Stimulated activated CD4-positive, alpha-beta T cell treated with anti-CD3 and anti-CD28 coated beads, Interleukin-12 subunit alpha, Interleukin-12 subunit beta, amount 100 ng/mL, for 24 hours (primary cell): ENCODE data around the gene DOCK10.

ENCODE experiments used
- DNase-seq, 2 experiments: peaks; one replicate each; pipeline ENCODE4 v3.0.0-alpha.2; 2020; ENCODE audit warnings: low read depth in 2 of 2

The DOCK10 gene

GRCh38 chr2:224837066-224837465 is 205.2 kb downstream of the DOCK10 start:
- no peak for DNase-seq

DNA sequence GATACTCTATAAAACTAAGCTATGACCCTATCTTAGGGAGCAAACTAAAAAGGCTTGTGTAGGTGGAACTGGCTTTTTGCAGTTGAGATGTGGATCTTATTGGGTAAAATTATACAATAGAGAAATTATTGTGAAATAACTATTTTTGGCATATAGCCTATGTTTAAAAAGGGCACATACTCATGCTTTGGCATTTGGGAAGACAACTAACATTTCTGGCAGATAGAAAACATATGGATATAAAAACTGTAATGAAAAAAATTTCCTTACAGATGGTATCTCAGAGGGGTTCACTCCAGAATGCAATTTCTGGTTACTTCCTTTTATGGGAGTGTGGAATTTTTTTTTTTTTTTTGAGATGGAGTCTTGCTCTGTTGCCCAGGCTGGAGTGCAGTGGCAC is 206.0 kb downstream of the DOCK10 start:
- DNase-seq = no peak

- DNase-seq = no peak
Measured at GRCh38 chr2:224835405-224835804, 206.9 kb downstream of the DOCK10 start.

DNA sequence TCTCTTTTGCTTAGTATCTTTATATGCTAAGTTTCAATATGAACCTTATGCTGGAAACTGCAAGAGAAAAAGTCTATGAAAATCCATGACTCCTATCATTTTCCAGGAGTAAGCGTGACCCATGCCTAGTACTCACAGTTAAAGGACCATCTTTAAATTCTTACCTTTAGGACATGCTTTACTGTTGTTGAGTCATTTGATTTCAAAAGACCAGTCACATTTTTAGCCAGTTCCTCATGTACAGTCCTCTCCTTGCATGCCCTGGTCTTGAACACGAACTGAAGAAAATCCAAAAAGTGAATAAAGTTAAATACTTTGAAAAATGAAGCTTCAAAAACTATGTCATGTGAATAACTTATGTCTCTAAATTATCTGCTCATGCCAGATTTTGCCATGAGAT is 208.3 kb downstream of the DOCK10 start:
- DNase-seq = no peak

GRCh38 chr2:224832207-224832606 is 210.1 kb downstream of the DOCK10 start:
- no peak for DNase-seq

DNA sequence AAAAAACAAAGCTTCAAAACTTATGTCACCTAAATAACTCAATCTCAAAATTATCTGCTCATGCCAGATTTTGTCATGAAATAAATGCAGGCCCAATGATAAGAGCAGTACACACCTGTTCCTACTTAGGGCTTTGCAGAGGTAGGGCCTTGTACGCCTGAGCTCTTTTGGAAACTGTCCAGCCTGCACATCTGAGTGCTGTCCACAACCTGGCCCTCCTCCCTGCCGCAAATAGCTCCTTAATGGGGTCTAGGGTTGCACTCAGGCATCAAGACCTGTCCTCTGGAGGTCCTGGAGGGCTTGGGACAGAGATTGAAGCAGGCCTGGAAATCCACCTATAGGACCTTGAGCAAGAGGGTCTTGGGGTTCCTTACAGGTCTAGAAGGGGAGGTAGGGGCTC is 210.7 kb downstream of the DOCK10 start:
- DNase-seq = no peak

GRCh38 chr2:224820283-224820991 is 221.8 kb downstream of the DOCK10 start:
- no peak for DNase-seq

DNA sequence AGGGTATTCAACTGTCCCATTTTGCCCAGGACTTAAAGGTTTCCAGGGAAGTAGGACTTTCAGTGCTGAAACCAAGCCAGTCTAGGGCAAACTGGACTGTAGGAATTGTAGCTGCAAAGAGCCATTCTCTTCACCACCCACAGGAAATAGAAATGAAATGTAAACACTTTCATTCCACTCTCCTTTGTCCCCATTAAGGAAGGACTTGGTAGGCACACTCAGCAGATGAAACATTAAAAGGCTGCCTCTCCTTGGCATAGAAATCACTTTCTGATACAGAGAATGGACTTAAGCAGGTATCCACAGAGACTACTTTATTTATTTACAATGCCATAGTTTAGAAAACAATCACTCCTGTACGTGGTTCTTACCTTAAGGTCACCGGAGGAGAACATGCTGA is 223.2 kb downstream of the DOCK10 start:
- DNase-seq = no peak

DNA sequence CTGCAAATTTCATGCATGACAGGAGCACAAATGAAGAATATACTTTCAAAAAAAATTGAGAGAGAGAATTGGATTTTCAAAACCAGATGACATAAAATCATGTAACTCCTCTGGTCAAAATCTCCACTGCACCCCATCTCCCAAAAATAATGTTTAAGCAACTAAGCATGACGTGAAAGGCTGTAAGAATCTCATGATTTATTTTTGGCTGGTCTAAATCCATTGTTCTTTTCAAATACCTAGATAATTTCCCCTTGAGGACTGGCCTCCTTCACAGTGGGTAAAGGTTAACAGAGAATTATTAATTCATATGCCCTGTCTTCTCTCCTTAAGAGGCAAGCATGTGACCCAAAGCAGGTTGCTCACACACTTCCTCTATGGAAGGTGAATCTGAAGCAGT is 224.6 kb downstream of the DOCK10 start:
- DNase-seq = no peak

DNA sequence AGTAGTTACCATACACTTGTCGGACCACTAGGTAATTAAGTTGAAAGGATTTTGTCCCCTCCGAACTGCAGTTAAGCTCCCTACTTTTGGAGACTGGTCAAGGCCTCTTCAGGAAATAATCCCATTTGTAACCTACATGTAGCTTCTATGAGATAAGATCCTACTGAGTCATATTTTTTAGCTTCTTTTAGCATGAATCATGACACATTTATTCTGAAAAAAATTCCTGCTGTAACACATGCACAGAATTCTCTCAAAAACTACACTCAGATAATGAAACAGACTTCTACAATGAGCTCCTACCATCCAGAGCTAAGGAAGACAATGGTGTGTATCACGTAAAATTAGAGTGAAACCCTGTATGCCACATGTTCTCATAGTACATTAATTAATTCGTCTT is 225.5 kb downstream of the DOCK10 start:
- no peak for DNase-seq

DNA sequence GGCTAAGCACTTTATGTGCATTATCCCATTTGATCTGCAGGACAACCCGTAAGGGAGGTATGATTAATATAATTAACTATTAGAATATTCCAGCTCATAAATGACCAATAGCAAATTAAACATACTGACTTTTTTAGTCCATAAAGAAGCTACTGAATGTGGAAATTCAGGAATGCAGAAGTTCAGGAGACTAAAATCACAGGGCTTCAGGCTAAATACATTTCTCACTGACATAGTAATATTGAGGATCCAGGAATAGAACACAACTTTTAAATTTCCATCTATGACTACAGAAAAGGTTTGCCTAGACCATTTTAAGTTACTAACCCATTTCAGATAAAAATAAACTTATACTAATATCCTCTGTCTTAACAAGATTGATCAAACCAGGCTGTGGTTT is 228.7 kb downstream of the DOCK10 start:
- no peak for DNase-seq

GRCh38 chr2:224807153-224807964 is 234.9 kb downstream of the DOCK10 start:
- no peak for DNase-seq

- no peak for DNase-seq
Measured at GRCh38 chr2:224803930-224804329, 238.3 kb downstream of the DOCK10 start.

DNA sequence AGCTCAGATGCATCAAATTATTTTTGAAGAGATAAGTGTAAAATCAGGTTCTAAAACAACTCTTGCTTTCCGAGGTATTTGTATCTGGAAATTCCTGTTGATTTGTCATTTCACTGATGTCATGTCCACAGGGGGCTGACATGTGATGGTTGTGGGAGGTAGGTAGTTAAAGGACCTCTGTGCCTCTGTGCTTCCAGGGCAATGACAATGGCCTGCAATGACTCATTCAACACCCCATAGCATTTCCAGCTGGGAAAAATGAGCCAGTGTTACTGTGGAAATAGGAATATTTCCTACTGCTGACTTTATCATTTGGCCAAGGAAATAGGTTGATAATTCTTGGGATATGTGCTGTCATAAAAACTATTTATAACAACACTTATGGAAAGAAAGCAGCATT is 239.9 kb downstream of the DOCK10 start:
- DNase-seq = no peak

- no peak for DNase-seq
Measured at GRCh38 chr2:224801360-224801759, 240.9 kb downstream of the DOCK10 start.

DNA sequence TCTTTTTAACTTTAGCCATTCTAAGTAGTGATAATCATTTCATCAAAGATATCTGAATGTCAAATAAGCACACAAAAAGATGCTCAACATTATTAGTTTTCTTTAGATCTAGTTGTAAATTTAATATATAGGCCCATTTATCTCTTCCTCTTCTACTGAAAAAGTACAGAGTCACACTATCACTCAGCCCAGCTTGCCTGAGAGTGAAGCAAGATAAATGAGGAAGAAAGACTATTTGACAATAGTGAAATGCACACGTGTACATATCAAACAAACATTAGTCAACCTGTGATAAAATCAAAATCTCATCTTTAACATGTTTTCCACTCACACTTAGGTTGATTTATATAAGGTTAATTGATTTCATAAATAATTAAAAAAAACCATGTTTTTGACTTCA is 242.6 kb downstream of the DOCK10 start:
- no peak for DNase-seq

DNA sequence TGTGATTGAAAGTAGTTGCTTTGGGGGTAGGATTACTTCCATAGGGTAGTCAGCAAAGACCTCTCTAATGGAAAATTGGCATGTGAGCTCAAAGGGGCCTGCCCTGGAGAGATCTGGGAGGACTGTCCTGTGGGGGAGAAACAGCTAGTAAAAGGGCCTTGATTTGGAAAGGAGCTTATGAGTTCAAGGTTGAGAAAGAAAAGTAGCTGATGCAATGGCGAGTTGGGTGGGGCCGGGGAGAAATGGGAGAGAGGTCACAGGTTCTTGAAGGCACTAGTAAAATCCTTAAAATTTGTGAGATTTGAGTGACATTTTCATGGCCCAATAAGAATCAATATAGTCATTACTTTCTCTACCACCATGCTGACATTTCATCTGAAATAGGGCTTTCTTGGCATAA is 244.1 kb downstream of the DOCK10 start:
- no peak for DNase-seq

- no peak for DNase-seq
Measured at GRCh38 chr2:224796695-224797305, 245.5 kb downstream of the DOCK10 start.

DNA sequence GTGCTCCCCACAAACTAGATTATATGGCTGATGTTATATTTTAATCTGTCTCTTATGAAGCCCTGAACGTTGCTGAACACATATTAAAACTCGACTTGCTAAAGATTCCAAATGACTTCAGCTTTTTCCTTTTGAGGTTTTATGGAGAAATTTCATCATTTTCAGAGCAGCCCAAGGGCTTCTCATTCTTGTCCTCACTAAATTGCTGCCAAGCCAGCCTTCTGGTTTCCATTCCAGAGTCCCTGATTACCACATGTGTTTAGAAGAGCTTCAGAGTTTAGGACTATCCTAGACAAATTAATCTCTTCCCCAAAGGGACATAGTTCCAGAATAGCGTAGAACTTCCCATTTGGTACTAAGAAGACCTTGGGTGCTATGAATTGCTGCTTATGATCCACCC is 248.3 kb downstream of the DOCK10 start:
- no peak for DNase-seq

DNA sequence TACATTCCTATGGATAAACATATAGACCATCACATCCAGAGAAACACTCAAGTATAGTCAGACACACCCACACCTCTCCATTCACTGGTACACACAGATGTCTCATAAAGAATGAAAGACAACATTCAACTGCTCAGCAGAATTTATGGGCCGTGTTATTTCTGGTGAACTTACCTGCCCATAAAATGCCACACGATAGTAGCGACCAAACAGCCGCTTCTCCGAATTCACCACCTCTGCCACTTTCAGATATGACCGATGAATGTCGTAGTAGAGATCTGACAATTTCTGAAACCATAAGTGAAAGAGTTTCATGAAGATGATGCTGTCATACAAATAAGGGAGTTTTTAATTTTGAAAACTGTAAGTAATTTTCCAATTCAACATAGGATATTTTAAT is 255.4 kb downstream of the DOCK10 start:
- DNase-seq = no peak

DNA sequence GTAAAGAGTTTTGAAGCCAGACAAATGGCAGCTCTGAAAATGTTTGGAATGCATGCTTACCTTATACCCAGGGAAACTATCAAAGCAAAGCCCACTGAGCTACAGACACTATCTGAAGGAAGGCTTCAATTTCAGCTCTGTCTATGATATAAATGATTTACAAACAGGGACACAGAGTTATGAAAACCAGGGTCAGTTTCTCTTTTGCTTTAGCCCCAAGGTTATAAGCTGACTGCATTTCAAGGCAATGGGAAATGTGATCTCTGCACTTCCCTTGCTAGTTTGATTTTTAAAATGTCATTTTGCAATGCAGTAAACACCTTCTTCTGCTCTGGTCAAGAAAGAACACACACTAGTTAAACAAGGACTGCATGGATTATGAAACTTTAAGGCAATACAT is 260.9 kb downstream of the DOCK10 start:
- no peak for DNase-seq

GRCh38 chr2:224780823-224781222 is 261.4 kb downstream of the DOCK10 start:
- no peak for DNase-seq

- no peak for DNase-seq
Measured at GRCh38 chr2:224780106-224780505, 262.2 kb downstream of the DOCK10 start.
